GM10847 (cell line): Measurements from ENCODE around the gene KCTD1.

ENCODE experiments used
- POLR2A ChIP-seq: IDR thresholded peaks from 2 replicates; pipeline ENCODE4 v1.6.1; 2011; ENCODE audit not compliant: insufficient read length; ENCODE audit errors: extremely low read depth

Gene KCTD1

DNA sequence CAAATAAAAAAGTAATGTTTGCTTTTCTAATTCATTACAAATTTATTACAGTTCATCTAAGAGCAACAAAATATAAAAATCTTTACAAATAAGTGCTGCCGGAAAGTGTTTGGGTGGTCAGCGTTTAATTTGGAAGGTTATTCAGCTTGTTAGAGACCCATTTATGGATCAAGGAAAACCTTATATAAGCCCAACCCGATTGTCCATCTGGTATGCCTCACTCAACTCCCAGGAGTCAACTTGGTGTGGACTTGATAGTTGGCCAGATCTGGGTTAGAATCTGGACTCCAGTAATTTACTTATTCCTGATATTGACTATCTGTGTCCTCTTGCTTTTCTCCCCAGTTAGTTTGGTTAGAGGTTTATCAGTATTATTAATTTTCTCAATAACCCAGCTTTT lies 106.2 kb downstream of the KCTD1 start:
- no peak for TF ChIP-seq POLR2A

DNA sequence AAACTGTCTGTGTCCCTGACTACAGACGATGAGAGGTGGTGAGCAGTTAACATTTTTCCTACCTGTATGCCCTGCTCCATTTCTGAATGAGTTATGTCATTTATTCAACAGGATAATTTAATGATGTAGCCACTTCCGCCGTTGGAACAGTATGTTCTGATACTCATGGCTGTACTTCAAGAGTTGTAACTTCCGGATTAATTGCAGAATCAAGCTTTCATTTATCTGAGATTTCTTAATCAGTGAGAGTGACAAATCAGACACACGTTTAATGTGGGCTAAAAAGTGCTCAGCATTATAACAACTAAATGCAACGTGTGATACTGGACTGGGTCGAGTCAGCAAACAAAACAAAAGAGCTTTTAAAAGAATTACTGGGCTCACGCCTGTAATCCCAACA lies 107.7 kb downstream of the KCTD1 start:
- TF ChIP-seq POLR2A = no peak

DNA sequence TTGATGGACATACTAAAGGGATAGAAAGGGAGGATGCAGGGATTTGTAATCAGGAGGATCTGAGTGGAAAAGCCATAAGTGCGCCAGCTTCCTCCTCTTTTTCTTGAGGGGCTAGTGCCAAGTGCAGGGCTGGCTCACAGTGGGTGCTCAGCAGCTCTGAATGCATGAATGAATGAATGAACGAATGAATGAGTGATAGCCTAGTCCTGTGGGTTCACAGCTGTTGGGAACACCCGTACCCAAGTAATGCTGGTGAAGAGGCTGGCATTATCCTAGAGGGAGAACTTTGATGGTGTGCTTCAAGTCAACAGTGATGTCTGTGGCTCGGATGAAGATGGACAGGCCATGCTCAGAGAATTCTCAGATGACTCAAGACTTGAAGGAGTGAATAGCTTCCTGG lies 108.8 kb downstream of the KCTD1 start:
- TF ChIP-seq POLR2A = no peak

DNA sequence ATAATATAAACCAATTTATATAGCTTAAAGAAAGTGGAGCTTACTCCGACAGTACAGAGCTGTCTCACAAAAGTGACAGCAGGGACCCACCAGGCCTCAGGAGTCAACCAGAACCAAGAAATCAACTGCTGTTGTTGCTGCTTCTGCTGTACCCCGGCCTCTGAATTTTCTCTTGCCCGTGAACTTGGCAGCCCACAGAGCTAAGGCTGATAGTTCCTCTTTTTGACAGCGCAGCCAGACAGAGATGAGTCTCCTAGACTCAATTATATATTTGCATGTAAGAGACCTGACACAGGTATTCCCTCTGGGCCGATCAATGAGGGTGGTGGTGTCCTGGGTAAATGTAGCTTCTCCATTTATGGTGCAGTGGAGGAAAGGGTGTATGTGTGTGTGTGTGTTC lies 109.4 kb downstream of the KCTD1 start:
- no peak for TF ChIP-seq POLR2A

DNA sequence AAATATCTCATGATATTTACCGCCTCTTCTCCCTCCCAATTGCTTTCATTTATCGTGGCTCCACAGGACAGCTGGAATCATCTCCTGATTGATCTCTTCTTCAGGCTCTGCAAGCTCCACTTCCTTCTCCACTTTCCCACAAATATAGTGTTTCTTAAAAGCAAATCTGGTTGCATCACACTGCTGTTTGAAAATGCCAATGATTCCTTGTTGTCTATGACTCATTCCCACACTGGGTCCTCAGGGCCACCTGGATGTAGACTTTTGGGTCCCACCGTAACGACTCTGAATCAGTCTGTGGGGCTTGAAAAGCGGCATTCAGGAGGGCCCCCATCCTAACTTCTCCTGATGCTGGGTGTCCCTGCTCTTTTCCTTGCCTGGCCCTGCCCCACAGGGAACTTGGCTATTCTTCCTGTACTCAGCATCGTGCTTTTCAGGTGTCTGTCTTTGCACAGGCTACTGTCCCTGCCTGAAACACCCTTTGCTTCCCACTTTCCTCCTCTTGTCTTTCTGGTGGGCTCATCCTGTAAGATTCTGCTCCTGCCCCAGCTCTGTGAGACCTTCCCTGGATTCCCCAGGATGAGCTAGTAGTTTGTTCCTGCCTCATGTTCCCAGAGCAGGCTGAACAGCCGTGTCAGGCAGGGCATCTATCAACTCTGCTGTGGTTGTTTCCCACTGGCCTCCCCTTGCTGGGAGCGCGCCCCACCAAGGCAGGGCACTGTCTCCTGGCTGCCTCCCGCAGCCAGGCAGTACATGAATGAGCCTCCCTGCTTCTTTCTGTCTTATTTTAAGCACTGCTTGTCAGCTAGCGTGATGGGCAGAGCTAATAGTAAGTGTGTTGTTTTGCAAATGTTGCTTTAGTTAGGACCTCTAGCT lies 111.9 kb downstream of the KCTD1 start:
- no peak for TF ChIP-seq POLR2A

DNA sequence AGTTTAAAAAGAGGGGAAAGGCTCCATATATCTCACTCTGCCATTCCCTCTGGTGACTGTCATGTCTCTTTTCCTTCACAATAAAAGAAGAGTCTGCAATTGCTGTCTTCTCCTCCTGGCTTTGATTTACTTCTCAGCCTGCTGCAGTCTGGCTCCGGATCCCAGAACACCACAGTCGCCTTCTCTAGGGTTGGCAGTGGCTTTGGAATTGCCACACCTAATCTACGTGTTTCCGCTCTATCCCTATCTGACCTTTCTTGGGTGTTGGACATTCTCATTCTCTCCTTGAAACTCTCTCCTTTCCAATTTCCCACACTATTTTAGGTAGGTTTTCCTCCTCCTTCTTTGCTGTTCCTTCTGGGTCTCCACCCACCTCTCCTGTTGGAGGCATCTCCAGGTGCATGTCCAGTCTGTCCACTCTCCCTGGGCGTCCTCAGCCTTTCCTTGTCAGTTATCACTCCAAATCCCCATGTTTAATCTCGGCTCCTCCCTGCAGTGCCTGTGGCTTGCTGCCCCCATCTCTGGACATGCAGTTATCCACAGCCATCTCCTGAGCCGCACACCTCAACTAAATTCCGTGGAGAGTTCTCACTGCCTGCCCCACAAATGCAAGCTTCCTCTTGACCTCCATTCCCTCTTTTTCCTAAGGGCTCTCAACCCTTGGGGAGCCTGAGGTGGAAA lies 112.8 kb downstream of the KCTD1 start:
- no peak for TF ChIP-seq POLR2A

DNA sequence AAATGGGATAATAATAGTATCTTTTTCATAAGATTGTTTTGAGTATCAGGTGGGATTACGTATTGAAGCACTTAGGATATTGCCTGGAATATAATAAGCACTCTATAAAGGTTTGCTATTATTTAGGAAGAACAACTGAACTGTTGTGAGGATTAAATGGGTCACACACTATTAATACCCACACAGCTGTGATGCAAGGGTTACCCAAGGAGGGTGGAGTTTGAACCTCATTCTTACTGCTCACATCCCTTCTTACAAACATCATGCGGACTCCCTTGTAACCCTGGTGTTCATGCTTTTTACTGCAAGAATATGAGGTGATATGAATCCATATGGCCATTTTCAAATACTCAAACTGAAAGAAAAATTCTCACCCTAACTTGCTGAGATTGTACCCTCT lies 113.5 kb downstream of the KCTD1 start:
- TF ChIP-seq POLR2A = no peak

DNA sequence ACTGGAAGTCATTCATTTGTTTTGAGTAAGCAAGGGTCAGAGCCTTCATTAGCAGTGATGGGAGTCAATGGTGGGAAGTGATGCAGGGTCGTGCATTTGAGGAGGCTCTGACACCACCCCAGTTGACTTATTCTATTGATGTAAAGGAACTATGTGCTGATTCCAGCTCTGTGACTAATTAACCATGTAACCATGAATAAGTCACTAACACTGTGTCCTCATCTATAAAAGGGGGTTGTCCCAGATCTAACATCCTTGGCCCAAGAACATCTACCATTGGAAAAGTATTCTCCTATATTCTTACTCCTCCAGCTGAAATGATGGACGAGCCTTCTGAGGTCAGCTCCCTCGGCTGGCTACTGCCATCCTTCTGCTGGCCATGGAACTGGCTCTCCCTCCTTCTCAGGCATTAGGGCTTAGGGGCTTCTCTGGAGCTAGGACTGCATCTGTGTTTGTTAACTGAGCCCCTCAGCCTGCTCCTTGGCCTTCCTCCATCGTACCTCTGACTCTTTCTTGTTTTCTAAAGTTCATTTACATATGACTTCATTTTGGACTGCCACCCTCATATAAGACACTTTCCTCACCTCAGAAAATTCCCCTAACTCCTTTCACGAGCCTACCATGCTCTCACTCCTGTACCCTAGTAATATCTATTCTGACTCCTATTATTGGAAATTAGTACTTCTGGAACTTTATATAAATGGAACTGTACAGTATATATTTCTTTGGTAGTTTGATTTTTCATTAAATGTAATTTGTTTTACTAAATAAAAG lies 115.5 kb downstream of the KCTD1 start:
- TF ChIP-seq POLR2A = no peak

DNA sequence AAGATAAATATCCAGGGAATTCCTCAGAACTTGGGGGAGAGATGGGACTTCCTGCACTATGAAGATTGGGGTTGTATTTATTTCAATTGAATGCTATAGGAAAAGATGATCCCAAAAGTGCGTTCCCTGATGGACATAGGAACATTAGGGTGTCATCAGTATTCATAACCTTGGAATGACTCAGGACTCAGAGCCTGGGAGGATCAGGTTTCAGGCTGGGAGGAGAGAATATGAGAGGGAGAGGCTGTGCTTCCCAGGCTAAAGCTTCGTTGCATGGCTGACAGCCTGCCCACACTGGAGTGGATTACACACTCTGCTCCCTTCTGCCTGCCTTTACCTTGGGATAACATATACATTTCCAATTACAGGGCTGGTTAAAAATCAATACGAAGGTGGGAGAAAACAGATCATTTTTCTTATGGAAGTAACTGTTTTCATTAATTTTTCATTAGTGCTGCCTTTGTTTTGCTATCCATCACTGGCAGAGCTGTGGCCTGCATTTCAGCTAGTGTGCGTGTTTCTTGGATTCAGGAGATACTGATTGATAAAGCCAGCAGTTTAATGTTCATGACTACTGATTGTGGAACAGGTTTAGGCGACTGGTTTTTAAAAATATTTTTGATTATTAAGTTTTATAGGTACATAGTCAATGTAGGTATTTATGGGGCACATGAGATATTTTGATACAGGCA lies 118.7 kb downstream of the KCTD1 start:
- no peak for TF ChIP-seq POLR2A

DNA sequence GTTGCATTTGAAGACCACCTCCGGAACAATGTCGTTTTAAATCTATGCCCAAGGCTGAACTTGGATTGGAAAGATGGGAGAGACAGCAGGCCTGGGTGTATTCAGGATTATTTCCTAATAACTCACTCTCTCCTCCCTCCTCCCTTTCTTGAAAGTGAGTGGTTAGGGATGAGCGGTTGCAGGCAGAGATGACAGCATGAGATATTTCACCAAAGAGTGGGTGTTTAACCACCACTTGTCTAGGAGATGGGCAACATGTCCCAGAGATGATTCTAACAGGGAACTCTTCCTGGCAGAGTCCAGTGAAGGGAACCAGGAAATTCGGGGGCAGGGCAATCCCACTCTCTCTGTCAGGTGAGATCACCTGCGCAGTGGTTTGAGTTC lies 123.2 kb downstream of the KCTD1 start:
- no peak for TF ChIP-seq POLR2A

DNA sequence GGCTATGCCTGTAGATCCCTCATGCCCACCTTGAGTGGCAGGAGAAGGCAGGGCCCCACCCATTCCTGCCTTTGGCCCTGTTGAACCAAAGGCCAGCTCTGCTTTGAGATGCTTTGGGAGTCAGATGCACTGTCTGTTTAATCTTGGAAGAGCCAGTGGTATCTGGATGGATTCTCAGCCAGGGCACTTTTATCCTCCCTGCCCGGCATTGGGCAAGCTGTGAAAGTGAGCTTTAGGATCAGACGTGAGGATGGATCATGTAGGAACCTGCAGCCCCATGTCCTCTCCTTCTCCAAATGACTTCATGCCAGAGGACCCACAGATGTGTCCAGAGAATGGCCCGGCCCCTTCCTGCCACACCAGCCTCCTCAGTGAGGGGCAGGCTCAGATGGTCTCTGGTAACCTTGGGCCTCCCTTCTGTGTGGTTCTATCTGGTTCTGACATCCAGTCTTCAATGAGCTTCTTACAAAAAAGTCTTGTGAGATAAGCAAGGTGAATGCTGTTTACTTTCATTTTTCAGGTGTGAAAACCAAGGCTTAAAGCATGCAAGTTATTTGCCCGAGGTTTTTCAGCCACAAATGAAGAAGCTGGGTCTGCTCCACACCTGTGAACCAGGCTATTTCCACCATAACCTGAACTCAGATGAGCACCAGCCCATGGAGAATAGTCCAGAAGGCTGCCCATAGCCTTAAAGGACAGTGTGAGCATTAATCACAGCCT lies 123.8 kb downstream of the KCTD1 start:
- TF ChIP-seq POLR2A = no peak

DNA sequence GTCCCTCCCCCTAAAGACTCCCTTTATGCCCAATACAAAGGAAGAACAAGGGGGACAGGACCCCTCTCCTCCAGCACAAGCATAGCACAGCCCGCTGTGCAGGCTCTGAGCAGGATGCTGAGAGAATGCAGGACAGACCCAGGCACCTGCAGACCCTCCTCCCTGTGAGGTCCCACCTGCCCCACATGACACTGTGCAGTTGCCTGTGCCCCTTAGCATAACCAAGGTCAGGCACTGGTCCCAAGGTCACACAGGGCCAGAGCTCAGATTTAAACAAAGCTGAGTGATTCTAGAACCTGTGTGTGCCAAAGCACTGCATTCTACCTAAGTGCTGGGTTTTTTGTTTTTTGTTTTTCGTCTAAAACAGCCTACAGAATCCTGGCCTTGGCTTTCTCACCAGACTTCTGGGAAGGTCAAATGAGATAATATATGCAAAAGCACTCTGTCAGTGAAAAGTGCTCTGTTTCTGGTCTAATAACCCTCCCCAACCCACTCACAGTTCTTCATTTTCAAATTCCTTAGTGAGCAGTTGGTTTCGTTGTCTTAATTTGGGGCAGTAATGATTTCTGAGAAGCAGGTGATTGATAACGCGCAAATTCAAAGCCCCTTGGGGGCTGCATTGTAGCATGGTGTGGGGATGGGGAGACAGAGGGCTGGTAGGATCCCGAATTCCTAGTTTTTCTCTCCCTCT lies 125.7 kb downstream of the KCTD1 start:
- TF ChIP-seq POLR2A = no peak

DNA sequence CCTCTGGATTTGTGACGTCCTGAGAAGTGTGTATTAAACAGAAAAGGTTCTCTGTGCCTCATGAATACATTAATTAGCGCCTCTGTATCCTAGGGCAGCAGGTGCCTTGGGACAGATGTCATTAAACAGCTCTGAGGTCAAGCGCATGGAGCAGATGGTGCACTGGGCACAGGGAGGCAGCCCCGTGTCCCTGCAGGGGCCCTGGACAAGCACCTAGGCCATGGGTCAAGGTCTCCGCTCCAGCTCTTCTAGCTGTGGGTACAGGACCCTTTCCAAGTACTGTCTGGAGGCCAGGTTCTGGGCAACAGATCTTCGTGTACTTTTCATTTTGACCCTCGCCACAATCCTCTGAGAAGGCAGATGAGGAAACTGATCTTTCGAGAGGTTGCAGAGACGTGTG lies 126.4 kb downstream of the KCTD1 start:
- no peak for TF ChIP-seq POLR2A

DNA sequence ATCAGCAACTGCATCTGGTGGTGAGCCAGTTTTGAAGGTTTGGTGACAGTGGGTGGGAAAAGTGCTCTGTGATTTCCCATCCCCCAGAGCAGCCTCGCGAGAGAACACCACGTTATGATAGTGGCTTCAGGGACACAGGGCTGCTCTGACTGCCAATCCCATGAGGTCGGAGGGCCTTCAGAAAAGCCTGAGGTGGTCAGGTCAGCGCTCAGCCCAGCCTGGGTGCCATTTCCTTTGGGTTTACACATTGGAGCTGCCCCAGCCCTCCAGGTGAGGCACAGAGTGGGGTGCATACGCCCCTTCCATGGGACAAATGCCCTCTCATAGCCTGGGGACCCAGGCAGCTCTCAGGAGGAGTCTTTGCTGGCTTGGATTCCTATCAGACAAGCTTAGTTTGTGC lies 126.8 kb downstream of the KCTD1 start:
- no peak for TF ChIP-seq POLR2A
